Activated CD8-positive, alpha-beta memory T cell treated with anti-CD3 and anti-CD28 coated beads for 48 hours (primary cell): ENCODE measurements around the gene COA1.
"Not testable (repeated sequence)": the region's sequence is repeated elsewhere in the genome, so short reads cannot be mapped to it uniquely, and the experiment has no call there.

Experiments used
- DNase-seq, 3 experiments: peaks; one replicate each; pipeline ENCODE4 v3.0.0-alpha.2; 2020; ENCODE audit warnings: low read depth in 2 of 3, low spot score in 2 of 3

COA1 gene, protein sequence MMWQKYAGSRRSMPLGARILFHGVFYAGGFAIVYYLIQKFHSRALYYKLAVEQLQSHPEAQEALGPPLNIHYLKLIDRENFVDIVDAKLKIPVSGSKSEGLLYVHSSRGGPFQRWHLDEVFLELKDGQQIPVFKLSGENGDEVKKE

DNA sequence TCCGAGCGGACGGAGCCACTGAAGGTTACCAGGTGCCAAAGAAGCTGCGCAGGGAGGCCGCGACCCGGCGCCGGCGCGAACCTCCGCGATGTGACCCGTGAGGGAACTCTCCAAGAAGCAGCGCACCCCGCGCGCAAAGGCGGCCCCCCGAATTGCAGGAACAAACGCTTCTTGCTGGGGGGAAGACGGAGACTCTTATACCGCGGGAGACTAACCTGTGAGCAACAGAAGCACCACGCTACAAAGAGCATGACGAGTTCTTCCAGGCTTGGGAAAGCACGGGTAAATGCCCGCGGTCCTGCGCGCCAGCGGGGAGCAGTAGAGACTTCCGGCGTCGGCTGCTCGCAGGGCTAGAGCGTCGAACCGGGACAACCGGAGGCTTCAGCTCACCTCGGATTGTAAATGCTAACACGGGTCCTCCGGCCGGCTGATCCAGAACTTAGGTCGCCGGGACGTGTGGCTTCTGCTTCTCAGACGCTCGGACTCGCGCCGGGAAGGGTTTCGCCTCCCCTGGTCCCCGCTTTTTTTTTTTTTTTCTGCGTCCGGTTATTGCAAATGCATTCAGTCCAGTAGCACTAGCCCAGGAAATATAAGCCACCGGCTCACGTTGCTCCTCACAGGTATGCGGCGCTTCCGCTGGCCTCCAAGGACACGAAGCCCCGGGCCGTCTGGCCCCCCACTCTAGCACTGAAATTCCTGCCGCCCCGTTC is at the start of gene COA1:
TSS of gene COA1 (minus strand) at position 310 of the 710 bp plus-strand sequence. CDS start 80,909 bp downstream, outside the sequence.
- DNase-seq = peak; percentile 43 to 55 (median 54)

DNA sequence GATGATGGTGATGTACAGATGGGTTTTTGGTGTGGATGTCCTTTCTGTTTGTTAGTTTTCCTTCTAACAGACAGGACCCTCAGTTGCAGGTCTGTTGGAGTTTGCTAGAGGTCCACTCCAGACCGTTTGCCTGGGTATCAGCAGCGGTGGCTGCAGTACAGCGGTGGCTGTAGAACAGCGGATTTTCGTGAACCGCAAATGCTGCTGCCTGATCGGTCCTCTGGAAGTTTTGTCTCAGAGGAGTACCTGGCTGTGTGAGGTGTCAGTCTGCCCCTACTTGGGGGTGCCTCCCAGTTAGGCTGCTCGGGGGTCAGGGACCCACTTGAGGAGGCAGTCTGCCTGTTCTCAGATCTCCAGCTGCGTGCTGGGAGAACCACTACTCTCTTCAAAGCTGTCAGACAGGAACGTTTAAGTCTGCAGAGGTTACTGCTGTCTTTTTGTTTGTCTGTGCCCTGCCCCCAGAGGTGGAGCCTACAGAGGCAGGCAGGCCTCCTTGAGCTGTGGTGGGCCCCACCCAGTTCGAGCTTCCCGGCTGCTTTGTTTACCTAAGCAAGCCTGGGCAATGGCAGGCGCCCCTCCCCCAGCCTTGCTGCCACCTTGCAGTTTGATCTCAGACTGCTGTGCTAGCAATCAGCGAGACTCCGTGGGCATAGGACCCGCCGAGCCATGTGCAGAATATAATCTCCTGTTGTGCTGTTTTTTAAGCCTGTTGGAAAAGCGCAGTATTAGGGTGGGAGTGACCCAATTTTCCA is 49.1 kb upstream of the COA1 start:
- DNase-seq = not testable (repeated sequence)

- DNase-seq = not testable (repeated sequence)
Observed at GRCh38 chr7:43775255-43775654, 45.9 kb upstream of the COA1 start.

DNA sequence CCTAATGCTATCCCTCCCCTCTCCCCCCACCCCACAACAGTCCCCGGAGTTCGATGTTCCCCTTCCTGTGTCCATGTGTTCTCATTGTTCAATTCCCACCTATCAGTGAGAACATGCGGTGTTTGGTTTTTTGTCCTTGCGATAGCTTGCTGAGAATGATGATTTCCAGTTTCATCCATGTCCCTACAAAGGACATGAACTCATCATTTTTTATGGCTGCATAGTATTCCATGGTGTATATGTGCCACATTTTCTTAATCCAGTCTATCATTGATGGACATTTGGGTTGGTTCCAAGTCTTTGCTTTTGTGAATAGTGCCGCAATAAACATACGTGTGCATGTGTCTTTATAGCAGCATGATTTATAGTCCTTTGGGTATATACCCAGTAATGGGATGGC is 43.9 kb upstream of the COA1 start:
- DNase-seq = not testable (repeated sequence)

DNA sequence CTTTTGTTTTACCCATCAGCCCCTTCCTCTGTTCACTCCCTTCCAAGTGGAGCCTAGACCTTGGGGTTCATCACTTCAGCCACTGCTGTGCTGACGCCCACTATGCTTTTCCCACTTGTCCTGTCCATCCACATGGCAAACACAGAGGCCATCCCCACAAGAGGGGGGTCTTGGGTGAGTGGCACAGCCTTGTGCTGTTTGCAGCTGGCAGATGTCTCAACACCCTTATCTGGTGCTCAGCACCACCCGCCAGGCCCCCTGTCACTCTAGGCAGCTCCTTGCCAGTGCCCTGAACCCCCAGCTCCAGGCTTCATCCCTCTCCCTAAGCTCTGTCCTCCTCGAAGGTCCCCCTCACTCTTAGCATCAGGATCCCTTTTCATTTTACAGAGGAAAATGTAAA is 42.2 kb upstream of the COA1 start:
- no peak for DNase-seq

DNA sequence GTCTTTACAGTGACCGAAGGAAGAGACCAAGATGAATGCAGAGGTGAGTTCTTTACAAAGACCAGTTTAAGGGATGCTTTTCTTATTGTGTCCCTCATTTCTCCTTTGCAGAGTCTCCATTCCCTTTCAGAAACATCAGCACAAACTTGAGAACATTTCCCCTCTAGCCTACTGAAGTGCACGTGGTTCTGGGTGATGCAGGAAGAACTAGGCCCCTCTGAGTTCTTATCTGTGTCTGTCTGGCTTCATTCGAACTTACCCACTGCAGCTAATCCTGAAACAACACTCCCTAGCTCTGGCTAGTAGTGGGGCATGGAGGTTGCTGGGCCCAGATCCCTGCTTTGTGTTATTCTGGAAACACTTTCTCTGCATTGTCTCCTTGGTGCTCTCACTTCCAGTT is 41.8 kb upstream of the COA1 start:
- no peak for DNase-seq

GRCh38 chr7:43769791-43770465 is 40.6 kb upstream of the COA1 start:
- DNase-seq = no peak

- no peak for DNase-seq
Observed at GRCh38 chr7:43769281-43769680, 40.0 kb upstream of the COA1 start.

GRCh38 chr7:43768887-43769272 is 39.6 kb upstream of the COA1 start:
- DNase-seq = no peak

- no peak for DNase-seq
Observed at GRCh38 chr7:43768201-43768886, 39.0 kb upstream of the COA1 start.

GRCh38 chr7:43767311-43767710 is 38.0 kb upstream of the COA1 start:
- no peak for DNase-seq

DNA sequence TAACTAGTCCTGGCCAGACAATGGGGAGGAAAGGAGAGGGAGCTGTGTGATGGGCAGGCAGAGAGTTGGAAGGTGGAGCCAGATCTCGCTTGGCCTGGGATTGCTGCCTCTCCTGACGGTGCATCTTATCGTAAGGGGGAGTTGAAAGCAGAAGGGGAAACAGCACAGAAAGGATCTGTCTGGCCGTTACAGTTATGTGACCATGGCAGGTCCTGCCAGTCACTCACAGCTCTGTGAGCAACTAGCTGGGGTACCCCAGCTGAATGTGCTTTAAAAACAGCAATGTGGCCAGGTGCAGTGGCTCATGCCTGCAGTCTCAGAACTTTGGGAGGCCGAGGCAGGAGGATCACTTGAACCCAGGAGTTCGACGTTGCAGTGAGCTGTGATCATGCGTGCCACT is 37.2 kb upstream of the COA1 start:
- DNase-seq = no peak

DNA sequence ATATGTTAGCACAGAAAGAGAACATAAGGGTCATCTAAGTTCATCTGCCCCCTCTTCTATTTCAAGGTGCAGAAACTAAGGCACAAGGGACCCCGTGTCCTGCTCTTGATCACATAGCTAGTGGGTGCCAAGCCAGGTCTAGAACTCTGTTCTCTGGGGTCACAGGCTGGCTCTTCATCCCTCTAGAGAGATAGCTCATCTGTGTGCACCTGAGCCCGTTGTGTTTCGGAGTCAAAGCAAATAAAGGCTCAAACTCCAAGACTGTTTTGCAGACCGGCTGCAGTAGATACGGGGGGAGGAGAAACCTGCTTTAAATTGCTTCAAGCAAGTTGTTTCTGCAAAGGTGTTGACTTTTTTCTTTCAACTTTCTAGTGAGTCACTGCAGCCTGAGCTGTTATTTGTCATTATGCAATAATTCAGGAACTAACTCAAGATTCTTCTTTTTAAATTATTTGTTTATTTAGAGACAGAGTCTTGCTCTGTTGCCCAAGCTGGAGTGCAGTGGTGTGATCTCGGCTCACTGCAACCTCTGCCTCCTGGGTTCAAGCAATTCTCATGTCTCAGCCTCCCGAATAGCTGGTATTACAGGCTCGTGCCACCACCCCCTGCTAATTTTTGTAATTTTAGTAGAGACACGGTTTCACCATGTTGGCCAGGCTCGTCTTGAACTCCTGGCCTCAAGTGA is 35.6 kb upstream of the COA1 start:
- DNase-seq = no peak

- DNase-seq = no peak
Observed at GRCh38 chr7:43764039-43764761, 34.9 kb upstream of the COA1 start.

- DNase-seq = no peak
Observed at GRCh38 chr7:43763183-43763582, 33.9 kb upstream of the COA1 start.

DNA sequence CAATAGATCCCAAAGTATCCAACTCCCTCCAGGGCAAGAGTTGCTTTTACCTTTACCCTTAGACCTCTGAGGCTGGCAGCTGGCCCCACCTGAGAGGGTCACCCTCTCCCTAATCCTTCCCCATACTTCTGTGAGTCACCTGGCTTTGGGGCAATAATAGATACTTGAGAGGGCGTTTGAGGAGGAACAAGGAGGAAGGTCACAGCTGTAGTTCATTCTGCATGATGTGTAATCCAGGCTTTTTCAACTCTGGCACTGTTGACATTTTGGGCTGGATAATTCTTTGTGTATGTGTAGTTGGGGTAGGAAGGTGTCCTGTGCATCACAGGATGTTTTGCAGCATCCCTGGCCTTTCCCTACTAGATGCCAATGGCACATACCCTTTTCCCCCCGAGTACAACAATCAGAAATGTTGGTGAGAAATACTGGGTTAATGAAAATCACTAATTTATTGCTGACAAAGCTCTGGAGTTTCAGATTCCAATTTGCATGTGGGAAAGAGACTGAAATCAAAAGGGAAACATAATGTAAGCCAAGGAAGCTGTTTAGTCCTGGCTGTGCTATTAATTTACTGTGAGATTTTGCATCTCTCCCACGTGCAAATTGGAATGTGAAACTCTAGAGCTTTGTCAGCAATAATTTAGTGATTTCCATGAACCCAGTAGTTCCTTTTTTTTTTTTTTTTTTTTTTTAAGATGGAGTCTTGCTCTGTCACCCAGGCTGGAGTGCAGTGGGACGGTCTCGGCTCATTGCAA is 32.8 kb upstream of the COA1 start:
- DNase-seq = no peak

DNA sequence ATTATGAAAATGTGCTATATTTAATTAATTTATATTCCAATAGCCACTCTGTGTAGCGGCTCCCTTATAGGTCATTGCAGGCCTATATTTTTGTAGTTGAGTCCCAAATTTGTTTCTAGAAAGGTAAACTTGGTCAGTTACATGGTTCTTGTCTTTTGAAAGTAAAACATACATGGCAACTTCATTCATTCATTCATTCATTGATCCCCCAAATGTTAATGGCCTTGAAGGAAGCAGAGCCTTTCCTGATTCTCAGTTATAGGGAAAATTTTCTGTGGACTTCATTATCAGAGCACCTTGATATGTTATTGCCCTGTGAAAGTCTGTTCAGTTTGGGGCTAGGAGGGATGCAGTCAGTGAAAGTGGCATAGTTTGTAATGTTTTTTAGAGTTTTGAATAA is 32.1 kb upstream of the COA1 start:
- no peak for DNase-seq

GRCh38 chr7:43760861-43761260 is 31.5 kb upstream of the COA1 start:
- DNase-seq = no peak
